Lung (tissue), 12 donors: ENCODE data around the gene GPR183. TPM values are rescaled to one million over a fixed set of nuclear protein-coding genes. Genes with fewer than 3 reads are reported as not detected.

Source experiments
- ATAC-seq: fragments of 200-7000 bp; cut with Tn5 transposase; one replicate; pipeline ENCODE4 v1.9.1; 2020; ENCODE audit warnings: moderate number of reproducible peaks; ENCODE audit not compliant: insufficient read depth, low FRiP score
- DNase-seq, 3 donors: peaks; one replicate each; pipeline ENCODE4 v3.0.0-alpha.2; 2013 to 2017
- H3K27ac ChIP-seq, 2 donors: one replicate each; pipeline ENCODE4 v1.5.1; 2013; ENCODE audit warnings: mild to moderate bottlenecking in 2 of 2, moderate library complexity in 2 of 2, control low read depth in 1 of 2, inconsistent platforms in 1 of 2, low read depth in 1 of 2, low read length in 1 of 2
- H3K27me3 ChIP-seq, 3 donors: one replicate each; pipeline ENCODE4 v1.5.1; 2013; ENCODE audit warnings: low read length in 2 of 3; ENCODE audit not compliant: control insufficient read depth in 3 of 3, insufficient read depth in 3 of 3
- H3K36me3 ChIP-seq, 4 donors: one replicate each; pipeline ENCODE4 v1.5.1; 2013; ENCODE audit warnings: low read length in 4 of 4, mild to moderate bottlenecking in 1 of 4, moderate library complexity in 1 of 4; ENCODE audit not compliant: control insufficient read depth in 4 of 4, insufficient read depth in 4 of 4
- H3K4me1 ChIP-seq, 5 donors: one replicate each; pipeline ENCODE4 v1.5.1; 2013; ENCODE audit warnings: low read length in 5 of 5, mild to moderate bottlenecking in 2 of 5, moderate library complexity in 1 of 5; ENCODE audit not compliant: control insufficient read depth in 5 of 5, insufficient read depth in 5 of 5
- H3K4me3 ChIP-seq: one replicate; pipeline ENCODE4 v1.5.1; 2013; ENCODE audit warnings: mild to moderate bottlenecking, control low read depth, moderate library complexity
- H3K9ac ChIP-seq, 2 donors: one replicate each; pipeline ENCODE4 v1.5.1; 2013; ENCODE audit warnings: low read length in 2 of 2, control low read depth in 1 of 2; ENCODE audit not compliant: insufficient read depth in 1 of 2
- H3K9me3 ChIP-seq, 4 donors: one replicate each; pipeline ENCODE4 v1.5.1; 2013; ENCODE audit warnings: low read length in 3 of 4, mild to moderate bottlenecking in 1 of 4, moderate library complexity in 1 of 4; ENCODE audit not compliant: control insufficient read depth in 4 of 4, insufficient read depth in 3 of 4
- CTCF ChIP-seq: IDR thresholded peaks from 2 replicates; pipeline ENCODE4 v1.5.1; 2012; ENCODE audit warnings: mild to moderate bottlenecking; ENCODE audit errors: control extremely low read depth, extremely low read depth
- WGBS, 2 donors: extraction: QIAGEN DNeasy Blood & Tissue Kit; methylation state at CpG; one replicate each; pipeline ENCODE4 v1.1.7; 2013; 5-methylcytosine and 5-hydroxymethylcytosine counted together
- polyA plus RNA-seq, 2 donors: library from polyadenylated mRNA; stranded (reverse); fragments of 200-250 nt; gene quantifications; one replicate each; pipeline ENCODE4 v1.2.1, GENCODE V29; 2013
- total RNA-seq, 2 donors: library from RNA; depleted of rRNA in 1 of 2; stranded (reverse); fragments of >200 nt in 1 of 2; gene quantifications; one replicate each; pipeline ENCODE4 v1.2.1, GENCODE V29; 2014 to 2021
- donor health status: control.
- donor health status: control.
- donor health status: Bipolar disorder and iron deficiency.
- donor health status: healthy.
- donor health status: DM: yes; HTN: yes; CAD: no.

Gene GPR183
- total and polyA plus RNA-seq, 4 donors = 6.3 to 38.3 (median 16.0) TPM

DNA sequence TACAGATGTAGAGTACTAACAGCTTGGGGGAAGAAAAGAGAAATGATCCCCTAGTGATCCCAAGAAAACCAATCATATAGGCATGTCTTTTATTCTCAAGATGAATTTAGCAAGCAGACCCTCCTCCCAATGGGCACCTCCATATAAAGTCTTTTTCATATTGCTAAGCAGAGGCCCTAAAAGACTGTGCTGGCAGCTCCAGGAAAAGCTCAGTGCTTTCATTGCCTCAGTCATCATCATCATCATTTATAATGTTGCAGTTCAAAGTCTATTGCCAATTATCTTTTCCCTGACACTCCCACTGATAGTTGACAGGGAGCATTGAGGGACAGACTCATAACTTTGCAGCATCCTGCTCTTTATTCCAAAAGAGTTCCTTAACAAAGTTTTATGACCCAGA, 13.0 kb downstream of the GPR183 start:
- no peaks in the 10 kb centered on the region for H3K9me3 ChIP-seq
- TF ChIP-seq CTCF = no peak
- no peak overlapping the region for H3K9ac ChIP-seq
- H3K4me3 ChIP-seq = no peak overlapping the region
- DNase-seq (no peak), ATAC-seq (no peak)
- no peaks in the 10 kb centered on the region for H3K27me3 ChIP-seq
- H3K36me3 ChIP-seq = peaks cover 0 to 8% (median 3%) of the 10 kb centered on the region in 4 donors
- H3K27ac ChIP-seq = no peak overlapping the region
- H3K4me1 ChIP-seq = peaks cover 0 to 3% (median 0%) of the 10 kb centered on the region in 5 donors

GRCh38 chr13:99293178-99293577, 14.0 kb downstream of the GPR183 start:
- WGBS, 2 donors = 37 to 69% methylated on average over 2 of the region's 2 CpGs
- Histone ChIP-seq H3K9ac (no peak overlapping the region), H3K4me1 (peaks cover 0 to 9% (median 3%) of the 10 kb centered on the region in 5 donors), H3K27ac (no peak overlapping the region), H3K36me3 (peaks cover 0 to 8% (median 3%) of the 10 kb centered on the region in 4 donors), H3K4me3 (no peak overlapping the region), H3K9me3 (no peaks in the 10 kb centered on the region), H3K27me3 (no peaks in the 10 kb centered on the region)
- DNase-seq (no peak), ATAC-seq (no peak)
- TF ChIP-seq CTCF = no peak

GRCh38 chr13:99290894-99291293, 16.3 kb downstream of the GPR183 start:
- H3K9me3 ChIP-seq = no peaks in the 10 kb centered on the region
- H3K27ac ChIP-seq = no peak overlapping the region
- WGBS, 2 donors = 77 to 87% methylated on average over 3 of the region's 3 CpGs
- TF ChIP-seq CTCF = no peak
- H3K27me3 ChIP-seq = no peaks in the 10 kb centered on the region
- H3K9ac ChIP-seq = no peak overlapping the region
- no peak overlapping the region for H3K4me3 ChIP-seq
- no peak for ATAC-seq
- no peak for DNase-seq
- peaks cover 0 to 8% (median 3%) of the 10 kb centered on the region in 4 donors for H3K36me3 ChIP-seq
- peaks cover 0 to 22% (median 3%) of the 10 kb centered on the region in 5 donors for H3K4me1 ChIP-seq

DNA sequence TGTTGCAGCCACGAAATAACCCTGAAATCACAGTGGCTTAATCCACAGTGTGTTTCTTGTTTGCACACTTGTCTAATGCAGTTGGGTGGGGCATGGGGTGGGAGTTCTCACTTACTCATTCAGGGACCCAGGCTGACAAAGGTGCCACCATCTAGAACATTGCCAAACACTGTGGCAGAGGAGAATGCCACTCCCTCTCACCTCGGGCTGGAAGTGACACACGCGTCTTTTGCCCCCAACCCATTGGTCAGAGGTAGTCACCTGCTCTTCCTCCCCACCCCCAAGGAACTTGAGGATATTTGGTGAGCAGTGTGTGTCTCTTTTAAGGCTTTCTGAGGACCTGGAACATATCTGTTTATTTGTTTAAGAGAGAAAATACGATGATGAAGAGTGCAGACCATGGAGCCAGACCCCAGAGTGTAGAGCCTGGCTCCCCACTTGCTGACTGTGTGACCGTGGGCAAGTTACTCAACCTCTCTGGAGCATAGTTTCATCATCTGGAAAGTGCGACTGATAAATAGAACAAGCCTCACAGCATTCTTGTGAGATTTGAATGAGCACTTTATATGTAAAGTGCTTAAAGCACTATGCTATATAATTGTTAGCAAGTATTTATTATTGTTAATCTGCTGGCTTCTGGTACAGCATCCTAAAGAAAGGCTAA, 17.4 kb downstream of the GPR183 start:
- DNase-seq (no peak), ATAC-seq (no peak)
- Histone ChIP-seq H3K4me1 (peaks cover 0 to 27% (median 7%) of the 10 kb centered on the region in 5 donors), H3K4me3 (no peak overlapping the region), H3K27me3 (no peaks in the 10 kb centered on the region), H3K27ac (no peak overlapping the region), H3K9me3 (no peaks in the 10 kb centered on the region), H3K9ac (no peak overlapping the region), H3K36me3 (peaks cover 0 to 2% (median under 1%) of the 10 kb centered on the region in 4 donors)
- 71 to 80% methylated on average over 7 of the region's 7 CpGs for WGBS, 2 donors
- no peak for TF ChIP-seq CTCF
